ENCODE results near the gene KLHL30. TPM values are rescaled to one million over a fixed set of nuclear protein-coding genes. Genes with fewer than 3 reads are reported as not detected.
"Not testable (repeated sequence)": the region's sequence is repeated elsewhere in the genome, so short reads cannot be mapped to it uniquely, and the experiment has no call there.

Gene KLHL30
- total RNA-seq, 1 experiment from 2014 or later = not detected

DNA sequence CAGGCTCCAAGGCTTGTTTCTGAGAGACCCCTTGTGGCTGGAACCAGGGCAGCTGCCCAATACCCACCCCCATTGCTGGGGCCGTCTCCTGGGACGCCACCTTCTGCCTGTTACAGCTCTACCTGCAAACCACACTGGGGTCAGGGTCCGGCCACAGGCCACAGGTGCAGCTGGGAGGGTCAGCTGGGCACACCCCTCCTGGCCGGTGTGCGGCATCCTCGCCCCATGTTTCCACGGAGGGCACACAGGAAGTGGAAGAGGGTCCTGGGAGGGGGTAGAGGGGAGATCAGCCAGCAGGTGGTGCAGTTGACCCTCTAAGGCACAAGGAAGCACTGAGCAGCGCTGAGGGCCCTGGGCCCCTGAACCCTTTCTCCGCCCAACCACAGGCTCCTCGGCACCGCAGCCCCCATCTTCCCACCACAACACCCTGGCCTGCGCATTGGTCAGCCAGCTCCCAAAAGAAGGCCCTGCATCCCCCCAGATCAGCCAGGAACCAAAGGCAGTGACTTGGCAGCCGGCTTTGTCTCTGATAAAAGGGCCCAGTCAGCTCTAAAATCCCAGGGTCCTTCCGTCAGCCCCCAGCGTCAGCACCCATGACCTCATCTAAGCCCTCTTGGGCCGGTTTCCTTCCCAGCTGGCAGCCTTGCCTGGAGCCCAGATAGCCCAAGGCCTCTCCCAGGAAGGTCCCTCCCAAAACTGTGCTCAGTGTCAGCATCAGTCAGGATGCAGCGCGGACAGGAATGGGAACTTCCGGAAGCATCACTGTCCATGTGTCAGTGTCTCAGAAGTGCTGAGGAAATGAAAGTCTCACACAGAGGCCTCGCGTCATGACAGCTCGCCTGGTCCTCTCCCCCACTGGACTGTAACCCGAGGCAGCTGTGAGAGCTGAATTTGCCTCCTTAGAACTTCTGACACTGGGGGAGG, 22.0 kb downstream of the KLHL30 start:
- DNase-seq (ENCODE audit: low read depth) = no peak

DNA sequence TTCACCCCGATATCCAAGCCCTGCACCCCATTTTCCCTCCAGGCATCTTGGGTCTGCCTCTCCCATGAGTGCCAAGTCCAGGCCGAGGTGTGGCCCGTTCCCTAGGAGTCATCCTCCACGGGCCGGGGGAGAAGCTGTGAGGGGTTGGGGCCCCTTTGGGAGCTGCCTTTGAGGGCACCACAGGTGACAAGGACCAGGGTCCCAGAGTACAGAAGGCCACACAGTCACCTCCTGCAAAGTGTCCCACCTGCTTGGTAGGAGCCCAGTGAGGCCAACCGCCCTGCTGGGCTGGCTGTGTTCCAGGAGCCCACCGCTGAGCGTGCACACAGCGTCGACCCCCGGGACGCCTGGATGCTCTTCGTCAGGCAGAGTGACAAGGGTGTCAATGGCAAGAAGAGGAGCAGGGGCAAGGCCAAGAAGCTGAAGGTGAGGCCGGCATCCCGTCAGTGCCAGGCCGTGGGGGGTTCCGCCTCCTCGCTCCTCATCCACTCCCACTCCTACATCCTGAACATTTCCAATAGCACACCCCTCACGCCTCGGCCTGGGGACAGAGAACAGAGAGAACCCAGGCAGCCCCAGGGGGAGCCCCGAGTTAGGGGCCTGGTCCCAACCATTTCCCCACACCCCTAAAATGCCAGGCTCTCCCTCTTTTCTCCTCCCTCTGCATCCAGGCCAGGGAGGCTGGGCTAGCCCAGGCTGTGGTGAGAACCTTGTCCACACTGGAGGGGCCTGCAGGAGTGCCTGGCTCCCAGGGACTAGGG, 23.0 kb downstream of the KLHL30 start:
- no peak for DNase-seq (ENCODE audit: low read depth)

DNA sequence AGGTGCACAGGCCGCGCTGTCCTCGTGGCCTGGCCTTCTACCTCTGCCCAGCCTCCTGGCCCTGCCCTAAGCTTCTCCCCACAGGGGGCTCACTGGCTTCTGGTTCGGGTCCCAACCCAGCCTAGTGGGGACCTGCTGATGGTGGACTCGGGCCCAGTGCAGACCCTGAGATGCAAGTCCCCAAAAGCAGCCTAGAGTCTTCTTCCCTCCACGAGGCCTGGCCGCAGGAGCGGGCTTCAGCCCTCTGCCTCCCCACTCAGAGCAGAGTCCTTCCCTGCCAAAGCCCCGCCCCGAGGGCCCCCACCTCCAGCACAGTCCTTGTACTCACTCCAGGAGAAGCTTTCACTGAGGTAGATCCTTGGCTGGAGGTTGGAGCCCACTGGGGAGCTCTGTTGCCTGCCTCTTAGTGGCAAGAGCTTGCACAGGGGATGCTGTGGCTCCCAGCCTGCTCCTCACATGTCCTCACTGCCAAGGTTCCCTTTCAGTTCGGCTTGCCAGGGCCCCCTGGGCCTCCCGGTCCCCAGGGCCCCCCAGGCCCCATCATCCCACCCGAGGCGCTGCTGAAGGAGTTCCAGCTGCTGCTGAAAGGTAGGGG, 23.9 kb downstream of the KLHL30 start:
- DNase-seq (ENCODE audit: low read depth) = no peak

DNA sequence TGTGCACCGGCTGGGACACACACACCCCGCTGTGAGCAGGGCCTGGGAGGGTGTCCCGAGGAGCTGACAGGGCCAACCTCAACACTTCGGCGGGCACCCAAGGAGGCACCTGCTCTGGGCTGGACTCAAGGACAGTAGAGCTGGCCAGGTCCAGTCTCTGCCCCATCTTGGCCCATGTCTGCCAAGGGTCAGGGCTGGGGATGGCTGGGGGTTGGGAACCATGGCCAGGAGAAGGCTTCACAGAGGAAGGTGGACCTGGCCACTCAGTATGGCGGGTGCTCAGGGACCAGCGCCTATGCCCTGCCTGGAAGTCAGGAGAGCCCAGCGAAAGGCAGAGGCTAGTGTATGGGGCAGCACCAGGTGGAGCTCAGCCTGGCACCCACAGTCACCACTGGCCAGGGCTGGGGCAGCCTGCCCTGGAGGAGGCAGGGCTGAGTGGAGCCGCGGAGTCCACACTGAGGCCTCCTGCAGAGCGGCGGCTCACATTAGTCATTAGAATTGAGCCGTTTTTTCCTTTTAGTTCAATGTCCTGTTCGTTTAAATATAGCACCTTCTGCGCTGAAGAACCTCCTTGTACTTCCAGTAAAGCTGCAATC, 24.5 kb downstream of the KLHL30 start:
- DNase-seq (ENCODE audit: low read depth) = no peak

DNA sequence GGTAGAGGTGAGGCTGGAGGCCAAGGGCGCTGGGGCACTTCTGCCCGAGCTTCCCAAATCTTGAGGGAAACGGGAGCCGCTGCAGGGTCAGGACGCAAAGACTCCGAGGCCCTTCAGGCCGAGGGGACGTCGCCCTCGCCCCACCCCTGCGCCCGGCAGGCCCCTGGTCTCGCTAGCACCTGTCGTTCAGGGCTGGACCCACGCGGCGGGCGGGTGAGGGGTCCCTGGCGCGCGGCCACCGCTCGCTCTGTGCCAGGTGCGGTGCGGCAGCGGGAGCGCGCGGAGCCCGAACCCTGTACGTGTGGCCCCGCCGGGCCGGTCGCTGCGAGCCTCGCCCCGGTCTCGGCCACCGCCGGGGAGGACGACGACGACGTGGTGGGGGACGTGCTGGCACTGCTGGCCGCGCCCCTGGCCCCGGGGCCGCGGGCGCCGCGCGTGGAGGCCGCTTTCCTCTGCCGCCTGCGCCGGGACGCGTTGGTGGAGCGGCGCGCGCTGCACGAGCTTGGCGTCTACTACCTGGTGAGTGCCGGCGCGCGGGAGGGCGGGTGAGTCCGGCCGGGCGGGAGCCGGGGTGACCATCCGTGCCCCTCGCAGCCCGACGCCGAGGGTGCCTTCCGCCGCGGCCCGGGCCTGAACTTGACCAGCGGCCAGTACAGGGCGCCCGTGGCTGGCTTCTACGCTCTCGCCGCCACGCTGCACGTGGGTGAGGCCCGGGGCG, 25.2 kb downstream of the KLHL30 start:
- no peak for DNase-seq (ENCODE audit: low read depth)

- DNase-seq (ENCODE audit: low read depth) = no peak
These were observed 26.4 kb downstream of the KLHL30 start for GRCh38 chr2:238164906-238165287.

DNA sequence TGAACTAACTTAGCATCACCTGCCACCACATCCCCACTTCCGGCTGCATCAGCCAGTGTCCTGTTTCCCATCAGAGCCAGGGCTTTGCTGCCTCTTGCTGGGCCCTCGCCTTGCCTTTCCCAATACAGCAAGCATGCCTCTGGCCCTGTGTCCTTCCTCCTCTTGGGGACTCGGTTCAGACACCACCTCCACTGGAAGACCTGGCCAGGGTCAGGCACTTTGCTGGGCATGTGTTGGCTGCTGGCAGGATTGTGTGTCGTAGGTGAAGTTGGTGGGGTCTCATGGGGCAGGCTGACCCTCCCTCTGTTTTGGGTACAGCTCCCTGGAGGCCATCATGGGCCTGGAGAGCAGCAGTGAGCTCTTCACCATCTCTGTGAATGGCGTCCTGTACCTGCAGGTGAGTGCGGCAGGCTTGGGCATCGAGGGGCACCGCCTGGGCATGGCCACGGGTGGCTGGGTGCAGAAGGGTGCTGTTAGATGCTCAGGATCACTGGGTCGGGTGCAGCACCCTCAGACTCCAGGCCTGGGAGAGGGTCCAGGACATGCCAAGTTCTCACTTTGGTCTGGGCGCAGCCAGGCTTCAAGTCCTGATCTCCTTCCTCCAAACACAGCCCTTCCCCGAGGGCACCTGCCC, 26.9 kb downstream of the KLHL30 start:
- no peak for DNase-seq (ENCODE audit: low read depth)

- no peak for DNase-seq (ENCODE audit: low read depth)
These were observed 28.2 kb downstream of the KLHL30 start for GRCh38 chr2:238166391-238167343.

GRCh38 chr2:238167344-238167715, 28.9 kb downstream of the KLHL30 start:
- DNase-seq (ENCODE audit: low read depth) = no peak

- DNase-seq (ENCODE audit: low read depth) = no peak
These were observed 29.3 kb downstream of the KLHL30 start for GRCh38 chr2:238167761-238168160.

DNA sequence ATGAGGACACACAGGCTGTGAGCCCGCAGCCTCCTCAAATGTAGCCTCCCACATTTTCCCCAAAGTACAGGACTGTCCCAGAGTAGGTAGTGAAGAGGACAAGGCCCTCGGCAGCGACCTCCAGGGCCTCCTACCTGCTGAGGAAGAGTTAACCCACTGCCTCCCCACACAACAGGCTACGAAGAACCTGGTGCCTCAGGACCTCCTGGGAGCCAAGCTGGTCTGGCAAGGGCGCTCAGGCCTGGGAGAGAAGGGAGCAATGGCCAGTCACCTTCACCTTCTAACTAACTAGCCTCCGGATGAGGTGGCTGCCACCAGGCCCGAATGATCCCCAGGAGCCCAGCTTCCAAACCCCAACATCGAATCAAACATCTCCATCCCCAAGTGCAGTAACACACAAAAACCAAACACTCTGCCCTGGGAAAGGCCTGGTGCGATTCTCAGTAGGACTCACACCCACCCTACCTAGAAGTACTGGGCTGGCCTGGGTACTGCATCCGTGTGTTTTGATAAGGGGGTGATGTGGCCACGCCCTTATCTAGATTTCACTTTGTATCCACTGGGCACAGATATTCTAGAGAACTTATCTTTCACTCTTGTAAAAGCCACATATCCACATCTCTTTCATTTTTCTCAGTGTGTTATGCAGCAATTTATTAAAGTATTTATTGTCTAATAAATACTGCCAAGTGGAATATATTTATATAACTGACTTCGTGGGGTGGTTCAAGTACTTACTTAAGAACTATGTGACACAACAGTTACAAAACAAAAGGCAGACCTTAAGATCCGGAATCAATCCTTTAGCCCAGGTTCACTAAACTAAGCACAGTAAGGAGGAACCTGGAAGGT, 30.0 kb downstream of the KLHL30 start:
- DNase-seq (ENCODE audit: low read depth) = no peak

- DNase-seq (ENCODE audit: low read depth) = peak; percentile 63
These were observed 30.7 kb downstream of the KLHL30 start for GRCh38 chr2:238169048-238169707.

GRCh38 chr2:238169708-238170251, 31.3 kb downstream of the KLHL30 start:
- peak; percentile 97 for DNase-seq (ENCODE audit: low read depth)

DNA sequence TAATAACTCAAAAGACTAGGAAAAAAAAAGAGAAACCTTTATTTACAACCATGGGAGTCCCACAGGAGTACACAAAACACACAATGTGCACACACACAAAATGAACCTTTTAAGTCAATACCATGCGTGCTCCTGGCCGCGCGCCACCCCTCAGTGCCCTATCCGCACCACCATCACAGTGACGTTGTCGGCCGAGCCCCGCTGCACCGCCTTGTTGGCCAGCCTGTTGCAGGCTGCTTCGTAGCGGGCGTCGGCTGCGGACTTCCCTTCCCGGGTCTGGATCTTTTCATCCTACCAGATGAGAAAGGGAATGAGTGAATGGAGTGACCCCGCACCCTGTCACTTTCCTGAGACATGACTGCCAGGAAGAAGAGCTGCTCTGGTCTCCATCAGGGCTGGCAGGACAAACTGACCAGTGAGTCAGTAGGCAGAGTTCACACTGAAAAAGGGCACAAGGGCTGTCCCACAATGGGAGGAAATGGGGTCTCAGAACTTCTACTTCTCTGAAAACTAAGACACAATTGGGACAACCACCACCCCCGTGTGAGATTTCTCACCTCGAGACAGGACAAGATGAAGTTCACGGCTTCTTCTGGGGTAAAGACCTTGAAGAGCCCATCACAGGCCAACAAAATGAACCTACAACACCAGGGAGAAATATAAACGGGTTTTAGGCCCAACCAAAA, 32.1 kb downstream of the KLHL30 start:
- DNase-seq (ENCODE audit: low read depth) = no peak

- not testable (repeated sequence) for DNase-seq (ENCODE audit: low read depth)
These were observed 32.6 kb downstream of the KLHL30 start for GRCh38 chr2:238171072-238171431.

DNA sequence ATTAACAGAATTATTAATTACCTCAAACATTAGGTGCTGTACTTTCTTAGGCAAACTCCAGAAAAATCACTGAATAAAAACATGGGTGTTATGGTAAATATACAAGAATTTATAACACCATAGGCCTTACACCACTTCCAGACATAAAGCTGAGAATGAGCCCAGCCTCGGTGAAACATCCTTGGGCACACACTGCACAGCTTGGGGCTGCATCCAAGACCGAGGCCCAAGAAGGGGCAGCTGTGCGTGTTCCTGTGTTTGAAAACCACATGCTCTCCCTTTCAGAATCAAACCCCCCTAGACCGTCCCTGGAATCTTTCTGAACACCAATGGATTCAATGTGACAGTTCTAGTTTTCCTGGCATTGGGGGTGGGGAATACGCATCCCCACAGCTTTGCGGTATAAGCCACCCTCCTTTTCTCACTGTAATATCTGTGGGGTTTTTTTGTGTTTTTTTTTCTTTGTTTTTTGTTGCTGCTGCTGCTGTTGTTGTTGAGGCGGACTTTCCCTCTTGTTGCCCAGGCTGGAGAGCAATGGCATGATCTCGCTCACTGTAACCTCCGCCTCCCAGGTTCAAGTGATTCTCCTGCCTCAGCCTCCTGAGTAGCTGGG, 33.2 kb downstream of the KLHL30 start:
- DNase-seq (ENCODE audit: low read depth) = no peak

DNA sequence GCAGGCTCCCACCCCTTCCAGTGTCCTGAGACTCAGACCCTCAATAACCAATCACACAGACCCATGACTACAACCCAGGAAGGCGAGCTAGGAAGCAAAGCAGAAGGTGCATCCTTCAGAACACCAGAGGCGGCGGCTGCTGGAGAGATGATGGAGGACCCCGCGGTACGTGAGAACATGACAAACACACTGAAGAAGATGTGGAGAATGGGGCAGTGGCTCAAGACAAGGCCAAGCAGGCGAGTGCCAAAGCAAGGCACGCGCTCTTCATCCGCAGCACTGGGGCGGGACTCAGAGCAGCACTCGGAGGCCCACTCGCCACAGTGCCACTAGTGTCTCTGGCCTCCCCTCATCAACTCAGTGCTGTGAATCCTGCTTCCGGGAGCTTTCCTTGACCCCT, 34.0 kb downstream of the KLHL30 start:
- DNase-seq (ENCODE audit: low read depth) = no peak
